SH-SY5Y (cell line): ENCODE data around the gene C2CD4B.

Experiments used
- GATA2 ChIP-seq: IDR thresholded peaks from 2 replicates; pipeline ENCODE4 v1.6.1; 2011; ENCODE audit warnings: mild to moderate bottlenecking, low read depth, low read length
- GATA3 ChIP-seq: IDR thresholded peaks from 2 replicates; pipeline ENCODE4 v1.6.1; 2011; ENCODE audit warnings: low read depth, mild to moderate bottlenecking, low read length, moderate library complexity

DNA sequence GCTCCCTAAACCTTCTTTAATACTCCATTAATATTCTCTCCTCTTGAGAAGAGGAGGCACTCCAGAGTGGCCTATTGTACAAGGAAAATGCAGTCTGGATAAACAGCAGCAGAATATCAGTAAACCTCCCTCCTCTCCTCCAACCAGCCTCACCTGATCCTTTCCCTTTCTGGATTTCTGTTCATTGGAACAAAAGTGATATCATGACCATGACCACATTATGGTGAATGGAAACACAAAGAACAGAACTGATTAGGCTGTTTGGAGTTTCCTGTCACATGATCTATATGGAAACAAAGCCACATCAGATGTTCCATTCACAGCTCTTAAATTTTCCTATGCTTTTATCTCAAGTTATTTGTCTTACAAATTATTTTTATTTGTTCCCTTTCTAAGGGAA, 14.6 kb downstream of the C2CD4B start:
- no peak for TF ChIP-seq GATA3
- no peak for TF ChIP-seq GATA2
